Measurements from ENCODE around the gene KIF18A. TPM values are rescaled to one million over a fixed set of nuclear protein-coding genes. Genes with fewer than 3 reads are reported as not detected.

The KIF18A gene
- total and polyA plus RNA-seq, 2 of the 8 experiments (the other 6 are each of a cell fraction or from before 2014, with no cell fraction given) = 4.0 to 23.3 TPM

- Histone ChIP-seq H3K14ac (ENCODE audit: insufficient read length) (no peak overlapping the region), H3K79me2 (ENCODE audit: control insufficient read depth in 1 of 2, insufficient read depth in 2 of 2, low read length in 2 of 2) (no peaks in the 10 kb centered on the region), H3K23ac (ENCODE audit: insufficient read length) (no peak overlapping the region), H2BK12ac (ENCODE audit: low read depth, low read length) (no peak overlapping the region), H3K4me2 (ENCODE audit: insufficient read depth in 1 of 2, low read depth in 2 of 2, low read length in 2 of 2) (no peak overlapping the region), H3K27me3 (replicated peaks in 1 of 4; ENCODE audit: control insufficient read depth in 3 of 4, extremely low read depth in 1 of 4, insufficient read depth in 3 of 4, low read length in 3 of 4) (no peaks in the 10 kb centered on the region), H2AFZ (ENCODE audit: low read length) (no peak overlapping the region), H4K5ac (ENCODE audit: insufficient read length, low read depth, low read length) (no peak overlapping the region), H2BK20ac (ENCODE audit: low read length) (no peak overlapping the region), H3K23me2 (ENCODE audit: low read depth, low read length) (no peaks in the 10 kb centered on the region; the same call in 1 of the 2 replicates), H3K27ac (ENCODE audit: low read depth, low read length) (no peak overlapping the region), H3K56ac (replicated peaks; ENCODE audit: insufficient read length, low read depth, low read length) (no peak overlapping the region), H3K9ac (replicated peaks in 1 of 4; ENCODE audit: extremely low read depth in 1 of 4, low read depth in 3 of 4, low read length in 3 of 4) (no peak overlapping the region), H3K4me3 (ENCODE audit: extremely low read depth in 1 of 4, insufficient read depth in 2 of 4, low read depth in 3 of 4, low read length in 4 of 4) (no peak overlapping the region), H3K9me3 (ENCODE audit: insufficient read depth in 2 of 2, low read depth in 1 of 2, low read length in 1 of 2) (peaks cover 48 to 49% of the 10 kb centered on the region in 2 experiments), H4K8ac (ENCODE audit: extremely low read depth, insufficient read depth, low read length) (no peak overlapping the region), H3K79me1 (ENCODE audit: low read depth, low read length) (no peaks in the 10 kb centered on the region), H3K4ac (replicated peaks; ENCODE audit: insufficient read length, low read depth, low read length) (no peak overlapping the region), H3K18ac (ENCODE audit: extremely low read depth, low read length) (no peak overlapping the region), H4K20me1 (replicated peaks in 1 of 2; ENCODE audit: control insufficient read depth in 1 of 2, insufficient read depth in 2 of 2, low read length in 2 of 2) (no peaks in the 10 kb centered on the region), H3K4me1 (replicated peaks in 1 of 4; ENCODE audit: control insufficient read depth in 3 of 4, insufficient read depth in 4 of 4, low read length in 3 of 4) (no peaks in the 10 kb centered on the region), H2BK15ac (ENCODE audit: low read length) (no peak overlapping the region), H3K36me3 (ENCODE audit: control insufficient read depth in 2 of 4, insufficient read depth in 4 of 4, low read length in 3 of 4) (peaks cover 0 to 33% (median 8%) of the 10 kb centered on the region in 4 experiments; a peak in 4 of 8 replicates), H2BK5ac (ENCODE audit: low read depth, low read length) (no peak overlapping the region), H2AK5ac (ENCODE audit: low read depth, low read length) (no peak overlapping the region), H4K91ac (replicated peaks; ENCODE audit: insufficient read length, low read length) (no peak overlapping the region), H2BK120ac (replicated peaks; ENCODE audit: low read depth, low read length) (no peak overlapping the region)
- WGBS, 2 experiments (ENCODE audit: extremely low coverage in 1 of 2, insufficient coverage in 1 of 2, insufficient read length in 1 of 2, insufficient replicate concordance in 2 of 2, low coverage in 1 of 2, low lambda C conversion rate in 2 of 2, missing lambda C conversion rate in 1 of 2) = 96% methylated on average over 9 of the region's 9 CpGs; no CpG with 5 or more reads in 1 of the 2 experiments
- no peak for FAIRE-seq
- DNase-seq (ENCODE audit: low read depth in 1 of 2, low spot score in 2 of 2) = no peak
- POLR2A ChIA-PET (ENCODE audit: partially characterized antibody) = interaction anchor here (1.2 kb wide), 1 partner anchor 10 kb away, joined by 3 read pairs; no protein-coding TSS in a partner anchor
- CTCF ChIA-PET (ENCODE audit: partially characterized antibody) = interaction anchor here (0.6 kb wide), 1 partner anchor 18 kb away, joined by 3 read pairs; no protein-coding TSS in a partner anchor
- TF ChIP-seq HDAC6 (IDR thresholded peaks at IDR 0.05; ENCODE audit: low read depth, low read length) (no peak), TEAD4 (IDR thresholded peaks at IDR 0.05; ENCODE audit: low read depth, low read length) (no peak), SP4 (IDR thresholded peaks at IDR 0.05; ENCODE audit: low read length) (no peak), ASH2L (IDR thresholded peaks at IDR 0.05; ENCODE audit: low read length) (no peak), NANOG (IDR thresholded peaks at IDR 0.05; ENCODE audit: insufficient read depth, low read depth, low read length, poor library complexity, severe bottlenecking) (no peak), SP1 (IDR thresholded peaks at IDR 0.05; ENCODE audit: low read depth, low read length) (no peak), SIRT6 (IDR thresholded peaks at IDR 0.05; ENCODE audit: low read length) (no peak), CHD2 (IDR thresholded peaks at IDR 0.05; ENCODE audit: low read length) (no peak), CHD1 (IDR thresholded peaks at IDR 0.05; ENCODE audit: low read depth, low read length) (no peak), EP300 (IDR thresholded peaks at IDR 0.05; ENCODE audit: borderline replicate concordance in 1 of 2, low read depth in 2 of 2, low read length in 2 of 2) (no peak), TCF12 (IDR thresholded peaks at IDR 0.05; ENCODE audit: low read depth, low read length) (no peak), HDAC2 (IDR thresholded peaks at IDR 0.05; ENCODE audit: borderline replicate concordance in 1 of 2, low read depth in 2 of 2, low read length in 2 of 2) (no peak), TAF1 (IDR thresholded peaks at IDR 0.05; ENCODE audit: low read depth, low read length) (no peak)
Observed at GRCh38 chr11:28140689-28141455, 32.9 kb upstream of the KIF18A start.
